GM23338 (cell line): ENCODE measurements around the gene C12orf54. TPM values are rescaled to one million over a fixed set of nuclear protein-coding genes. Genes with fewer than 3 reads are reported as not detected.
"Not testable (repeated sequence)": the region's sequence is repeated elsewhere in the genome, so short reads cannot be mapped to it uniquely, and the experiment has no call there.

Experiments used
- ATAC-seq: fragments of 200-7000 bp; cut with Tn5 transposase; 3 replicates; pipeline ENCODE4 v1.9.1; 2020
- DNase-seq: peaks from one replicate; pipeline ENCODE4 v3.0.0-alpha.2; 2015; ENCODE audit warnings: low spot score
- H2AFZ ChIP-seq: fragments of 200-600 bp; sonication (generic); 2 replicates; pipeline ENCODE4 v1.8.0; 2016; ENCODE audit warnings: antibody characterized with exemption, mild to moderate bottlenecking, moderate library complexity
- H3F3A ChIP-seq: fragments of 200-600 bp; sonication (generic); replicated peaks from 2 replicates; pipeline ENCODE4 v1.8.0; 2017; ENCODE audit warnings: antibody characterized with exemption, mixed run types, low read depth
- H3K27ac ChIP-seq: fragments of 200-600 bp; sonication (generic); 2 replicates; pipeline ENCODE4 v1.6.1; 2016; ENCODE audit warnings: low read depth
- H3K27me3 ChIP-seq: fragments of 200-600 bp; sonication (generic); 2 replicates; pipeline ENCODE4 v1.8.0; 2016; ENCODE audit warnings: mild to moderate bottlenecking, mixed run types, moderate library complexity; ENCODE audit not compliant: insufficient read depth
- H3K36me3 ChIP-seq: fragments of 200-600 bp; sonication (generic); 2 replicates; pipeline ENCODE4 v1.8.0; 2016; ENCODE audit warnings: mild to moderate bottlenecking; ENCODE audit not compliant: insufficient read depth
- H3K4me1 ChIP-seq: fragments of 200-600 bp; sonication (generic); 2 replicates; pipeline ENCODE4 v1.8.0; 2016; ENCODE audit warnings: mild to moderate bottlenecking, moderate library complexity; ENCODE audit not compliant: insufficient read depth
- H3K4me2 ChIP-seq: fragments of 200-600 bp; sonication (generic); 2 replicates; pipeline ENCODE4 v1.7.1; 2017; ENCODE audit warnings: mixed run types
- H3K4me3 ChIP-seq: fragments of 200-600 bp; sonication (generic); 2 replicates; pipeline ENCODE4 v1.6.1; 2016; ENCODE audit warnings: mixed run types
- H3K79me2 ChIP-seq: fragments of 200-600 bp; sonication (generic); replicated peaks from 2 replicates; pipeline ENCODE4 v1.8.0; 2017; ENCODE audit warnings: mild to moderate bottlenecking; ENCODE audit not compliant: insufficient read depth
- H3K9me2 ChIP-seq: fragments of 200-600 bp; sonication (generic); 2 replicates; pipeline ENCODE4 v1.8.0; 2017; ENCODE audit not compliant: insufficient read depth
- H4K20me1 ChIP-seq: fragments of 200-600 bp; sonication (generic); replicated peaks from 2 replicates; pipeline ENCODE4 v1.8.0; 2017; ENCODE audit warnings: mild to moderate bottlenecking; ENCODE audit not compliant: insufficient read depth
- H3K27ac Mint-ChIP-seq: 2 replicates; pipeline ENCODE4 v1.8.0; 2020; ENCODE audit warnings: inconsistent platforms, mild to moderate bottlenecking, moderate library complexity, mixed read lengths
- H3K27me3 Mint-ChIP-seq: 3 replicates; pipeline ENCODE4 v1.8.0; 2022; ENCODE audit warnings: low read depth, mild to moderate bottlenecking, moderate library complexity, mixed read lengths, inconsistent platforms; ENCODE audit not compliant: insufficient read depth, poor library complexity
- H3K36me3 Mint-ChIP-seq: 3 replicates; pipeline ENCODE4 v1.8.0; 2021; ENCODE audit warnings: low read depth, mild to moderate bottlenecking, inconsistent platforms, moderate library complexity, mixed read lengths
- H3K4me1 Mint-ChIP-seq: 3 replicates; pipeline ENCODE4 v1.8.0; 2020; ENCODE audit warnings: mild to moderate bottlenecking, inconsistent platforms, mixed read lengths
- H3K4me3 Mint-ChIP-seq: 3 replicates; pipeline ENCODE4 v1.8.0; 2021; ENCODE audit warnings: moderate library complexity, mild to moderate bottlenecking, inconsistent platforms, mixed read lengths
- H3K9me3 Mint-ChIP-seq: 3 replicates; pipeline ENCODE4 v1.8.0; 2020; ENCODE audit warnings: moderate library complexity, mild to moderate bottlenecking, inconsistent platforms, mixed read lengths
- CREB1 ChIP-seq: fragments of 250-450 bp; sonication (Bioruptor Pico); IDR thresholded peaks from 2 replicates; pipeline ENCODE4 v1.5.0; 2020; ENCODE audit warnings: low read depth, mild to moderate bottlenecking, moderate library complexity
- EZH2 ChIP-seq: fragments of 200-600 bp; sonication (generic); IDR thresholded peaks from one replicate; pipeline ENCODE4 v1.8.0; 2017; ENCODE audit warnings: antibody characterized with exemption, mild to moderate bottlenecking, low read depth; ENCODE audit not compliant: unreplicated experiment
- EZH2phosphoT487 ChIP-seq: fragments of 200-600 bp; sonication (generic); IDR thresholded peaks from one replicate; pipeline ENCODE4 v1.8.1; 2018; ENCODE audit warnings: antibody characterized with exemption; ENCODE audit not compliant: unreplicated experiment
- NANOG ChIP-seq: IDR thresholded peaks from 2 replicates; pipeline ENCODE4 v1.6.1; 2016; ENCODE audit warnings: antibody characterized with exemption, borderline replicate concordance
- STAT1 ChIP-seq: IDR thresholded peaks from one replicate; pipeline ENCODE4 v1.6.1; 2016; ENCODE audit warnings: antibody characterized with exemption; ENCODE audit not compliant: unreplicated experiment
- ZNF114 ChIP-seq: fragments of 250-450 bp; sonication (Bioruptor Pico); IDR thresholded peaks from 2 replicates; pipeline ENCODE4 v1.5.0; 2020; ENCODE audit warnings: mild to moderate bottlenecking, moderate library complexity
- ZNF331 ChIP-seq: fragments of 250-450 bp; sonication (Bioruptor Pico); IDR thresholded peaks from 2 replicates; pipeline ENCODE4 v1.5.0; 2020; ENCODE audit warnings: low read depth, mild to moderate bottlenecking, moderate library complexity
- polyA plus RNA-seq: library from polyadenylated mRNA; unstranded; fragments of >200 nt; fragmentation: Nextera tagmentation; extraction: Ambion mirVana; gene quantifications from 2 replicates; pipeline ENCODE4 v1.2.1, GENCODE V29; 2016
- total RNA-seq: library from RNA; depleted of rRNA; stranded (reverse); fragments of >200 nt; shearing (Covaris generic); gene quantifications from 2 replicates; pipeline ENCODE4 v1.2.3, GENCODE V29; 2014
- TF ChIP-seq, protein P1 (sequence below): fragments of 250-450 bp; sonication (Bioruptor Pico); IDR thresholded peaks from 2 replicates; pipeline ENCODE4 v1.5.0; 2020; ENCODE audit warnings: mild to moderate bottlenecking, moderate library complexity
- TF ChIP-seq, protein P2 (sequence below): IDR thresholded peaks from 2 replicates; pipeline ENCODE4 v1.6.1; 2016; ENCODE audit warnings: antibody characterized with exemption

C12orf54 gene
- total and polyA plus RNA-seq, 2 experiments from 2014 or later = not detected

DNA sequence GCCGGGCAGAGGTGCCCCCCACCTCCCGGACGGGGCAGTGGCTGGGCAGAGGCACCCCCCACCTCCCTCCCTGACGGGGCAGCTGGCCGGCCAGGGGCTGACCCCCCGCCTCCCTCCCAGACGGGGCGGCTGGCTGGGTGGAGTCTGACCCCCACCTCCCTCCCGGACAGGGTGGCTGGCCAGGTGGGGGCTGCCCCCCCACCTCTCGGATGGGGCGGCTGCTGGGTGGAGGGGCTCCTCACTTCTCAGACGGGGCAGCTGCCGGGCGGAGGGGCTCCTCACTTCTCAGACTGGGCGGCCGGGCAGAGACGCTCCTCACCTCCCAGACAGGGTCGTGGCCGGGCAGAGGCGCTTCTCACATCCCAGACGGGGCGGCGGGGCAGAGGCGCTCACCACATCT lies 38.1 kb downstream of the C12orf54 start:
- not testable (repeated sequence) for H3K27ac Mint-ChIP-seq, H4K20me1 ChIP-seq, H3K4me1 Mint-ChIP-seq, H2AFZ ChIP-seq, H3K4me1 ChIP-seq, H3K4me2 ChIP-seq, ATAC-seq, H3K27me3 ChIP-seq, DNase-seq, H3K36me3 Mint-ChIP-seq, H3K27me3 Mint-ChIP-seq, H3K27ac ChIP-seq, H3K4me3 ChIP-seq, H3K9me2 ChIP-seq, H3K36me3 ChIP-seq, H3K4me3 Mint-ChIP-seq, H3K79me2 ChIP-seq, H3F3A ChIP-seq
- peaks cover 12% of the 10 kb centered on the region for H3K9me3 Mint-ChIP-seq

DNA sequence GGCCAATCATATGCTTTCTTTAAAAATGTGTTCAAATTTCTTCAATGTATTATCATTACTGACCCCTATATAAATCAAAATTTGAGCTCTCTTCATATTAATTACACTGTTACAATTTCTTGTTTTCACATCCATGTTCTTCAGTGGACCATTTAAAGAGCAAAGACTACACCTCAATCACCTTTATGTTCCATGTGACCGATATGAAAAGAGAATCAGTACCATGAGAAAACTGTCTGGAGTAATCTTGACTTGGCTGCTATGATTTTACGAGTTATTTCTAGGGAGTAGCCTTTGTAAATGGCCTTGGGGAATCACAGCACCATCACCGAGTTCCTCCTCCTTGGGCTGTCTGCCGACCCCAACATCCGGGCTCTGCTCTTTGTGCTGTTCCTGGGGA lies 43.0 kb downstream of the C12orf54 start, which contains the start of gene OR8S1:
OR8S1 (plus strand) TSS at position 301 of the 400 bp plus-strand sequence; CDS start at position 301, 0 bp downstream.
- H2AFZ ChIP-seq = no peak within 1 kb of the TSS
- no peaks in the 10 kb centered on the region for H3K36me3 Mint-ChIP-seq

More for the DNA sequence above, 43.0 kb downstream of the C12orf54 start, which contains the start of gene OR8S1:
- Histone ChIP-seq H3K9me2 (0 out of 2 replicates have a peak, but pooled peaks cover 6% of the 10 kb centered on the region), H3K79me2 (no peaks in the 10 kb centered on the region), H3F3A (no peaks in the 10 kb centered on the region), H3K36me3 (no peaks in the 10 kb centered on the region), H3K4me3 (no peak within 1 kb of the TSS), H3K4me1 (no peaks in the 10 kb centered on the region), H3K4me2 (no peak within 1 kb of the TSS), H4K20me1 (no peaks in the 10 kb centered on the region), H3K27me3 (no peaks in the 10 kb centered on the region), H3K27ac (no peak within 1 kb of the TSS)
- no peak within 1 kb of the TSS for H3K27ac Mint-ChIP-seq
- TF ChIP-seq ZNF331 (CRISPR knock-in tag) = no peak
- TF ChIP-seq STAT1 = no peak
- TF ChIP-seq EZH2phosphoT487 = no peak
- no peak for TF ChIP-seq EZH2
- TF ChIP-seq CREB1 = no peak
- TF ChIP-seq NANOG = no peak
- TF ChIP-seq, protein P1, sequence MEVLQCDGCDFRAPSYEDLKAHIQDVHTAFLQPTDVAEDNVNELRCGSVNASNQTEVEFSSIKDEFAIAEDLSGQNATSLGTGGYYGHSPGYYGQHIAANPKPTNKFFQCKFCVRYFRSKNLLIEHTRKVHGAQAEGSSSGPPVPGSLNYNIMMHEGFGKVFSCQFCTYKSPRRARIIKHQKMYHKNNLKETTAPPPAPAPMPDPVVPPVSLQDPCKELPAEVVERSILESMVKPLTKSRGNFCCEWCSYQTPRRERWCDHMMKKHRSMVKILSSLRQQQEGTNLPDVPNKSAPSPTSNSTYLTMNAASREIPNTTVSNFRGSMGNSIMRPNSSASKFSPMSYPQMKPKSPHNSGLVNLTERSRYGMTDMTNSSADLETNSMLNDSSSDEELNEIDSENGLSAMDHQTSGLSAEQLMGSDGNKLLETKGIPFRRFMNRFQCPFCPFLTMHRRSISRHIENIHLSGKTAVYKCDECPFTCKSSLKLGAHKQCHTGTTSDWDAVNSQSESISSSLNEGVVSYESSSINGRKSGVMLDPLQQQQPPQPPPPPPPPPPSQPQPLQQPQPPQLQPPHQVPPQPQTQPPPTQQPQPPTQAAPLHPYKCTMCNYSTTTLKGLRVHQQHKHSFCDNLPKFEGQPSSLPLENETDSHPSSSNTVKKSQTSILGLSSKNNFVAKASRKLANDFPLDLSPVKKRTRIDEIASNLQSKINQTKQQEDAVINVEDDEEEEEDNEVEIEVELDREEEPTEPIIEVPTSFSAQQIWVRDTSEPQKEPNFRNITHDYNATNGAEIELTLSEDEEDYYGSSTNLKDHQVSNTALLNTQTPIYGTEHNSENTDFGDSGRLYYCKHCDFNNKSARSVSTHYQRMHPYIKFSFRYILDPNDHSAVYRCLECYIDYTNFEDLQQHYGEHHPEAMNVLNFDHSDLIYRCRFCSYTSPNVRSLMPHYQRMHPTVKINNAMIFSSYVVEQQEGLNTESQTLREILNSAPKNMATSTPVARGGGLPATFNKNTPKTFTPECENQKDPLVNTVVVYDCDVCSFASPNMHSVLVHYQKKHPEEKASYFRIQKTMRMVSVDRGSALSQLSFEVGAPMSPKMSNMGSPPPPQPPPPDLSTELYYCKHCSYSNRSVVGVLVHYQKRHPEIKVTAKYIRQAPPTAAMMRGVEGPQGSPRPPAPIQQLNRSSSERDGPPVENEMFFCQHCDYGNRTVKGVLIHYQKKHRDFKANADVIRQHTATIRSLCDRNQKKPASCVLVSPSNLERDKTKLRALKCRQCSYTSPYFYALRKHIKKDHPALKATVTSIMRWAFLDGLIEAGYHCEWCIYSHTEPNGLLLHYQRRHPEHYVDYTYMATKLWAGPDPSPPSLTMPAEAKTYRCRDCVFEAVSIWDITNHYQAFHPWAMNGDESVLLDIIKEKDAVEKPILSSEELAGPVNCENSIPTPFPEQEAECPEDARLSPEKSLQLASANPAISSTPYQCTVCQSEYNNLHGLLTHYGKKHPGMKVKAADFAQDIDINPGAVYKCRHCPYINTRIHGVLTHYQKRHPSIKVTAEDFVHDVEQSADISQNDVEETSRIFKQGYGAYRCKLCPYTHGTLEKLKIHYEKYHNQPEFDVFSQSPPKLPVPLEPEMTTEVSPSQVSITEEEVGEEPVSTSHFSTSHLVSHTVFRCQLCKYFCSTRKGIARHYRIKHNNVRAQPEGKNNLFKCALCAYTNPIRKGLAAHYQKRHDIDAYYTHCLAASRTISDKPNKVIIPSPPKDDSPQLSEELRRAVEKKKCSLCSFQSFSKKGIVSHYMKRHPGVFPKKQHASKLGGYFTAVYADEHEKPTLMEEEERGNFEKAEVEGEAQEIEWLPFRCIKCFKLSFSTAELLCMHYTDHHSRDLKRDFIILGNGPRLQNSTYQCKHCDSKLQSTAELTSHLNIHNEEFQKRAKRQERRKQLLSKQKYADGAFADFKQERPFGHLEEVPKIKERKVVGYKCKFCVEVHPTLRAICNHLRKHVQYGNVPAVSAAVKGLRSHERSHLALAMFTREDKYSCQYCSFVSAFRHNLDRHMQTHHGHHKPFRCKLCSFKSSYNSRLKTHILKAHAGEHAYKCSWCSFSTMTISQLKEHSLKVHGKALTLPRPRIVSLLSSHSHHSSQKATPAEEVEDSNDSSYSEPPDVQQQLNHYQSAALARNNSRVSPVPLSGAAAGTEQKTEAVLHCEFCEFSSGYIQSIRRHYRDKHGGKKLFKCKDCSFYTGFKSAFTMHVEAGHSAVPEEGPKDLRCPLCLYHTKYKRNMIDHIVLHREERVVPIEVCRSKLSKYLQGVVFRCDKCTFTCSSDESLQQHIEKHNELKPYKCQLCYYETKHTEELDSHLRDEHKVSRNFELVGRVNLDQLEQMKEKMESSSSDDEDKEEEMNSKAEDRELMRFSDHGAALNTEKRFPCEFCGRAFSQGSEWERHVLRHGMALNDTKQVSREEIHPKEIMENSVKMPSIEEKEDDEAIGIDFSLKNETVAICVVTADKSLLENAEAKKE (CRISPR knock-in tag) = no peak
- TF ChIP-seq, protein P2, sequence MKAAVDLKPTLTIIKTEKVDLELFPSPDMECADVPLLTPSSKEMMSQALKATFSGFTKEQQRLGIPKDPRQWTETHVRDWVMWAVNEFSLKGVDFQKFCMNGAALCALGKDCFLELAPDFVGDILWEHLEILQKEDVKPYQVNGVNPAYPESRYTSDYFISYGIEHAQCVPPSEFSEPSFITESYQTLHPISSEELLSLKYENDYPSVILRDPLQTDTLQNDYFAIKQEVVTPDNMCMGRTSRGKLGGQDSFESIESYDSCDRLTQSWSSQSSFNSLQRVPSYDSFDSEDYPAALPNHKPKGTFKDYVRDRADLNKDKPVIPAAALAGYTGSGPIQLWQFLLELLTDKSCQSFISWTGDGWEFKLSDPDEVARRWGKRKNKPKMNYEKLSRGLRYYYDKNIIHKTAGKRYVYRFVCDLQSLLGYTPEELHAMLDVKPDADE = no peak
- TF ChIP-seq ZNF114 (CRISPR knock-in tag) = no peak
- H3K27me3 Mint-ChIP-seq = no peaks in the 10 kb centered on the region
- H3K4me3 Mint-ChIP-seq = no peak within 1 kb of the TSS
- H3K4me1 Mint-ChIP-seq = no peaks in the 10 kb centered on the region
- peaks cover 3% of the 10 kb centered on the region for H3K9me3 Mint-ChIP-seq
- DNase-seq (no peak), ATAC-seq (no peak)
